GM12892 (cell line): ENCODE data around the gene PTPA.

Experiments used
- POLR2A ChIP-seq: IDR thresholded peaks from 2 replicates; pipeline ENCODE4 v1.6.1; 2011; ENCODE audit warnings: low read depth, low read length, control low read depth
- POLR2AphosphoS5 ChIP-seq: IDR thresholded peaks from 2 replicates; pipeline ENCODE4 v1.6.1; 2011; ENCODE audit warnings: low read depth, low read length, control low read depth

DNA sequence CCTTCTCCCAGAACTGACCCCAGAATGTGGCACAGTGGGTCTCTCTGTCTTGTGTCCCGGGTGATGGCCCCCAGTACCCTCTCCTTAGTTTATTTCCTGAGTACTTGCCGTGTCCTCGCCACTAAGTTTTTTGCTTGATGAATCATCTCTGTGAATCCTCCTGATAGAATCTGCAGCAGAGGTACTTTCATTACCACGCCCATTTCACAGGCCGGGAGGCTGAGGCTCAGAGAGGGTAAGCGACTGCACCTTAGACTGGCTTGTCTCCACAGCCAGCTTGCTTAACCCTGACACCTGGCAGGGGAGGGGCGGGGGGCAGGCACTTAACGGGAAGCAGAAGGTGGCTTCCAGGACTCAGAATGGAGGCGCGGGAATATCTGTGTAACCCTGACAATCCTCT is 74.8 kb downstream of the PTPA start:
- TF ChIP-seq POLR2AphosphoS5 (no peak), POLR2A (no peak)
